ENCODE measurements around the gene RECQL. TPM values are rescaled to one million over a fixed set of nuclear protein-coding genes. Genes with fewer than 3 reads are reported as not detected.

The RECQL gene
- total RNA-seq, 1 experiment from 2014 or later: 49.7 TPM

- H3K27ac ChIP-seq: no peak overlapping the region
- peaks cover 8% of the 10 kb centered on the region for H3K4me1 ChIP-seq
- no peaks in the 10 kb centered on the region for H3K36me3 ChIP-seq
- H3K27me3 ChIP-seq: no peaks in the 10 kb centered on the region
- no peak overlapping the region for H3K4me3 ChIP-seq
- no peaks in the 10 kb centered on the region for H3K9me3 ChIP-seq (replicated peaks)
- no peak for DNase-seq
These were observed 21.7 kb upstream of the RECQL start for GRCh38 chr12:21523148-21523547.

GRCh38 chr12:21521541-21521940, 20.1 kb upstream of the RECQL start:
- H3K27me3 ChIP-seq: no peaks in the 10 kb centered on the region
- H3K4me1 ChIP-seq: peaks cover 8% of the 10 kb centered on the region
- DNase-seq: peak in 1 of 2 experiments; percentile 52
- peaks cover 3% of the 10 kb centered on the region; the same call in 1 of the 2 replicates for H3K36me3 ChIP-seq
- no peak overlapping the region for H3K27ac ChIP-seq
- H3K9me3 ChIP-seq (replicated peaks): no peaks in the 10 kb centered on the region
- H3K4me3 ChIP-seq: no peak overlapping the region

- H3K9me3 ChIP-seq (replicated peaks): no peaks in the 10 kb centered on the region
- H3K4me3 ChIP-seq: no peak overlapping the region
- no peaks in the 10 kb centered on the region for H3K27me3 ChIP-seq
- H3K4me1 ChIP-seq: peaks cover 8% of the 10 kb centered on the region
- no peak for DNase-seq
- peaks cover 23% of the 10 kb centered on the region for H3K36me3 ChIP-seq
- H3K27ac ChIP-seq: no peak overlapping the region
These were observed 17.0 kb upstream of the RECQL start for GRCh38 chr12:21518451-21518850.

GRCh38 chr12:21516281-21516680, 14.8 kb upstream of the RECQL start:
- H3K9me3 ChIP-seq (replicated peaks): no peaks in the 10 kb centered on the region
- H3K4me3 ChIP-seq: no peak overlapping the region
- H3K4me1 ChIP-seq: peaks cover 8% of the 10 kb centered on the region
- no peak overlapping the region for H3K27ac ChIP-seq
- DNase-seq: no peak
- H3K36me3 ChIP-seq: peaks cover 27% of the 10 kb centered on the region
- no peaks in the 10 kb centered on the region for H3K27me3 ChIP-seq

- Histone ChIP-seq H3K36me3 (peaks cover 14% of the 10 kb centered on the region), H3K4me1 (no peaks in the 10 kb centered on the region), H3K27ac (no peak overlapping the region), H3K27me3 (no peaks in the 10 kb centered on the region), H3K9me3 (replicated peaks) (no peaks in the 10 kb centered on the region), H3K4me3 (no peak overlapping the region)
- DNase-seq: no peak
These were observed 8.3 kb upstream of the RECQL start for GRCh38 chr12:21509768-21510167.

GRCh38 chr12:21507849-21508248, 6.4 kb upstream of the RECQL start:
- Histone ChIP-seq H3K9me3 (replicated peaks) (no peaks in the 10 kb centered on the region), H3K4me1 (no peaks in the 10 kb centered on the region), H3K4me3 (no peak overlapping the region), H3K27ac (no peak overlapping the region), H3K27me3 (no peaks in the 10 kb centered on the region), H3K36me3 (peaks cover 10% of the 10 kb centered on the region)
- DNase-seq: no peak

GRCh38 chr12:21505888-21506287, 4.5 kb upstream of the RECQL start:
- H3K9me3 ChIP-seq (replicated peaks): no peaks in the 10 kb centered on the region
- no peaks in the 10 kb centered on the region for H3K4me1 ChIP-seq
- H3K36me3 ChIP-seq: peaks cover 6% of the 10 kb centered on the region; the same call in 1 of the 2 replicates
- no peak overlapping the region for H3K27ac ChIP-seq
- no peaks in the 10 kb centered on the region for H3K27me3 ChIP-seq
- no peak overlapping the region for H3K4me3 ChIP-seq
- no peak for DNase-seq

- Histone ChIP-seq H3K9me3 (replicated peaks) (no peaks in the 10 kb centered on the region), H3K27me3 (no peaks in the 10 kb centered on the region), H3K4me1 (peaks cover 8% of the 10 kb centered on the region; the same call in 1 of the 2 replicates), H3K36me3 (no peaks in the 10 kb centered on the region), H3K27ac (no peak overlapping the region), H3K4me3 (peak overlapping the region; percentile 86)
- no peak for DNase-seq
These were observed 1.4 kb upstream of the RECQL start for GRCh38 chr12:21502872-21503271.

- peaks cover 8% of the 10 kb centered on the region; the same call in 1 of the 2 replicates for H3K4me1 ChIP-seq
- H3K36me3 ChIP-seq: no peaks in the 10 kb centered on the region
- H3K27ac ChIP-seq: peak overlapping the region; percentile 66
- no peak for DNase-seq
- H3K27me3 ChIP-seq: no peaks in the 10 kb centered on the region
- peak overlapping the region; percentile 86 for H3K4me3 ChIP-seq
- no peaks in the 10 kb centered on the region for H3K9me3 ChIP-seq (replicated peaks)
These were observed 695 bp upstream of the RECQL start for GRCh38 chr12:21502164-21502496.

GRCh38 chr12:21500786-21501257, 613 bp downstream of the RECQL start:
- Histone ChIP-seq H3K4me1 (peaks cover 8% of the 10 kb centered on the region; the same call in 1 of the 2 replicates), H3K4me3 (peak overlapping the region; percentile 86), H3K36me3 (no peaks in the 10 kb centered on the region; the same call in 1 of the 2 replicates), H3K27me3 (no peaks in the 10 kb centered on the region), H3K27ac (peak overlapping the region; percentile 66), H3K9me3 (replicated peaks) (no peaks in the 10 kb centered on the region)
- no peak for DNase-seq

GRCh38 chr12:21499765-21500164, 1.7 kb downstream of the RECQL start:
- Histone ChIP-seq H3K4me1 (peaks cover 8% of the 10 kb centered on the region; the same call in 1 of the 2 replicates), H3K27me3 (no peaks in the 10 kb centered on the region), H3K27ac (no peak overlapping the region), H3K4me3 (no peak overlapping the region; the same call in 1 of the 2 replicates), H3K36me3 (no peaks in the 10 kb centered on the region; the same call in 1 of the 2 replicates), H3K9me3 (replicated peaks) (no peaks in the 10 kb centered on the region)
- no peak for DNase-seq

GRCh38 chr12:21485998-21486397, 15.4 kb downstream of the RECQL start:
- H3K36me3 ChIP-seq: peaks cover 21% of the 10 kb centered on the region

GRCh38 chr12:21483531-21483930, 17.9 kb downstream of the RECQL start:
- no peak for DNase-seq
- peaks cover 15% of the 10 kb centered on the region; the same call in 1 of the 2 replicates for H3K36me3 ChIP-seq

More at GRCh38 chr12:21485998-21486397, 15.4 kb downstream of the RECQL start:
- Histone ChIP-seq H3K9me3 (replicated peaks) (no peaks in the 10 kb centered on the region), H3K27me3 (no peaks in the 10 kb centered on the region), H3K4me3 (no peak overlapping the region), H3K4me1 (no peaks in the 10 kb centered on the region), H3K27ac (no peak overlapping the region)
- no peak for DNase-seq

GRCh38 chr12:21478756-21479455, 22.5 kb downstream of the RECQL start:
- H3K27ac ChIP-seq: peak overlapping the region; percentile 9; the same call in 1 of the 2 replicates
- DNase-seq: peak; percentile 31 to 39
- H3K27me3 ChIP-seq: no peaks in the 10 kb centered on the region
- H3K4me3 ChIP-seq: no peak overlapping the region
- H3K36me3 ChIP-seq: peaks cover 35% of the 10 kb centered on the region
- H3K4me1 ChIP-seq: peaks cover 4% of the 10 kb centered on the region; the same call in 1 of the 2 replicates
- H3K9me3 ChIP-seq (replicated peaks): no peaks in the 10 kb centered on the region

More at GRCh38 chr12:21483531-21483930, 17.9 kb downstream of the RECQL start:
- Histone ChIP-seq H3K27ac (no peak overlapping the region), H3K4me1 (peaks cover 1% of the 10 kb centered on the region; the same call in 1 of the 2 replicates), H3K9me3 (replicated peaks) (no peaks in the 10 kb centered on the region), H3K4me3 (no peak overlapping the region), H3K27me3 (no peaks in the 10 kb centered on the region)

GRCh38 chr12:21476949-21477348, 24.5 kb downstream of the RECQL start:
- Histone ChIP-seq H3K4me1 (peaks cover 4% of the 10 kb centered on the region; the same call in 1 of the 2 replicates), H3K27me3 (no peaks in the 10 kb centered on the region), H3K36me3 (peaks cover 40% of the 10 kb centered on the region), H3K27ac (no peak overlapping the region), H3K9me3 (replicated peaks) (no peaks in the 10 kb centered on the region), H3K4me3 (no peak overlapping the region)
- no peak for DNase-seq
